Measurements from ENCODE around the gene RNF14. TPM values are rescaled to one million over a fixed set of nuclear protein-coding genes. Genes with fewer than 3 reads are reported as not detected.

The RNF14 gene
- total and polyA plus RNA-seq, 2 of the 8 experiments (the other 6 are each of a cell fraction or from before 2014, with no cell fraction given), result 4.7 to 20.2 TPM

GRCh38 chr5:141961466-141961865 lies 7.4 kb upstream of the RNF14 start (continued):
- no peak for TF ChIP-seq CHD7 (IDR thresholded peaks at IDR 0.05; ENCODE audit: insufficient replicate concordance, low read length)
- TF ChIP-seq RFX5 (IDR thresholded peaks at IDR 0.05; ENCODE audit: borderline replicate concordance, low read depth, low read length), result no peak
- no peak for TF ChIP-seq YY1 (IDR thresholded peaks at IDR 0.05; ENCODE audit: low read depth, low read length)
- no peak for TF ChIP-seq ATF3 (IDR thresholded peaks at IDR 0.05; ENCODE audit: insufficient read depth, low read depth, low read length)
- TF ChIP-seq ZNF274 (IDR thresholded peaks at IDR 0.05; ENCODE audit: borderline replicate concordance, extremely low read depth, low read length), result no peak
- no peak for TF ChIP-seq NRF1 (IDR thresholded peaks at IDR 0.05; ENCODE audit: low read depth, low read length)
- TF ChIP-seq POLR2A (IDR thresholded peaks at IDR 0.05; ENCODE audit: control extremely low read depth in 1 of 2, low read depth in 2 of 2, low read length in 2 of 2), result no peak
- no peak for TF ChIP-seq CTBP2 (IDR thresholded peaks at IDR 0.05; ENCODE audit: borderline replicate concordance, insufficient read depth, insufficient read length, low read length)
- no peak for TF ChIP-seq BCL11A (IDR thresholded peaks at IDR 0.05; ENCODE audit: low read depth in 2 of 2, low read length in 2 of 2)
- TF ChIP-seq SP4 (IDR thresholded peaks at IDR 0.05; ENCODE audit: low read length), result no peak
- no peak for TF ChIP-seq RNF2 (IDR thresholded peaks at IDR 0.05; ENCODE audit: borderline replicate concordance, low read depth, low read length, missing control alignments, poor library complexity, severe bottlenecking)

Data from H1 (cell line).